Measurements from ENCODE around the gene TEX14.

Gene TEX14

DNA sequence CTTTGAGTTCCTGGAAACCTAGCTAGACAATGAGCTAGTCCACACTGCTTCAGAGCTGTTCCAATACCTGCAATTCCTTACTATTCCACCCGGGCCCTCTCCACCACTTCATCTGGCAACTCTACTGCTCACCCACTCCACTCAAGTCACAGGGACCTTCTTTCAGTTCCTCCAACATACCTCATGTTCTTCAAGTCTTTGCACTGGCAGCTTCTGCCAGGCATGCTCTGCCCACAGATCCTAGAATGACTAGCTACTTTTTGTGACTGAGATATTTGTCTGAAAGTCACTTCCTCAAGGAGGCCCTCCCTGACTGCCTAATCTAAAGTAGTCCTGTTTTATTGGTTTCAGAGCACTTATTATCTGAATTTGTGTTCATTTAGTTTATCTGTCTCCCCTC is 86.4 kb downstream of the TEX14 start:
- no peak for DNase-seq

DNA sequence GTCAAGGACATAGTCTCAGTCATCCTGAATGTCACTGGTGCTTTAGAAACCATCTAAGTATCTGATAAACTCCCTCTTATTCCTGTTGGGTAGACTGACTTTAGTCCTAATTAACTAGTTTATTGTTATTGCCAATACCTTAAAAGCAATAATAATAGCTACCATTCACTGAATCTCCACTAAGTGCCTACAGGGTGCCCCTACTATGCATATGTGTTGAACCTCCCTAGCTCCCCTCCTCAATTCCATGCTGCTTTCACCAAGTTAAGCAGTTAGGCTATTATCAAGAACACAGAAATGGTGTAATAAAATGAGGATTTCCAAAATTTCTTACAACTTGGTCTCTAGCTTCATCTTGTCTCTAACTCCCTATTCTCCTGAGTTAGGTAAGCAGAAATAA is 89.9 kb downstream of the TEX14 start:
- no peak overlapping the region for H3K4me3 ChIP-seq (ENCODE audit: low read depth, low read length)
- H3K27me3 ChIP-seq (ENCODE audit: insufficient read depth, low read depth, severe bottlenecking): no peaks in the 10 kb centered on the region
- no peaks in the 10 kb centered on the region for H3K9me3 ChIP-seq (ENCODE audit: severe bottlenecking)
- H3K36me3 ChIP-seq: no peaks in the 10 kb centered on the region; the same call in 1 of the 2 replicates
- H3K27ac ChIP-seq: no peak overlapping the region
- DNase-seq: no peak
- TF ChIP-seq, protein P1, sequence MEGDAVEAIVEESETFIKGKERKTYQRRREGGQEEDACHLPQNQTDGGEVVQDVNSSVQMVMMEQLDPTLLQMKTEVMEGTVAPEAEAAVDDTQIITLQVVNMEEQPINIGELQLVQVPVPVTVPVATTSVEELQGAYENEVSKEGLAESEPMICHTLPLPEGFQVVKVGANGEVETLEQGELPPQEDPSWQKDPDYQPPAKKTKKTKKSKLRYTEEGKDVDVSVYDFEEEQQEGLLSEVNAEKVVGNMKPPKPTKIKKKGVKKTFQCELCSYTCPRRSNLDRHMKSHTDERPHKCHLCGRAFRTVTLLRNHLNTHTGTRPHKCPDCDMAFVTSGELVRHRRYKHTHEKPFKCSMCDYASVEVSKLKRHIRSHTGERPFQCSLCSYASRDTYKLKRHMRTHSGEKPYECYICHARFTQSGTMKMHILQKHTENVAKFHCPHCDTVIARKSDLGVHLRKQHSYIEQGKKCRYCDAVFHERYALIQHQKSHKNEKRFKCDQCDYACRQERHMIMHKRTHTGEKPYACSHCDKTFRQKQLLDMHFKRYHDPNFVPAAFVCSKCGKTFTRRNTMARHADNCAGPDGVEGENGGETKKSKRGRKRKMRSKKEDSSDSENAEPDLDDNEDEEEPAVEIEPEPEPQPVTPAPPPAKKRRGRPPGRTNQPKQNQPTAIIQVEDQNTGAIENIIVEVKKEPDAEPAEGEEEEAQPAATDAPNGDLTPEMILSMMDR (IDR thresholded peaks at IDR 0.05; ENCODE audit: low read depth, low read length): no peak

More for the DNA sequence above, 86.4 kb downstream of the TEX14 start:
- TF ChIP-seq, protein P1 (IDR thresholded peaks at IDR 0.05; ENCODE audit: low read depth, low read length): no peak
- Histone ChIP-seq H3K4me3 (ENCODE audit: low read depth, low read length) (no peak overlapping the region), H3K9me3 (ENCODE audit: severe bottlenecking) (peaks cover 3% of the 10 kb centered on the region), H3K27me3 (ENCODE audit: insufficient read depth, low read depth, severe bottlenecking) (no peaks in the 10 kb centered on the region), H3K36me3 (no peaks in the 10 kb centered on the region), H3K27ac (no peak overlapping the region)

DNA sequence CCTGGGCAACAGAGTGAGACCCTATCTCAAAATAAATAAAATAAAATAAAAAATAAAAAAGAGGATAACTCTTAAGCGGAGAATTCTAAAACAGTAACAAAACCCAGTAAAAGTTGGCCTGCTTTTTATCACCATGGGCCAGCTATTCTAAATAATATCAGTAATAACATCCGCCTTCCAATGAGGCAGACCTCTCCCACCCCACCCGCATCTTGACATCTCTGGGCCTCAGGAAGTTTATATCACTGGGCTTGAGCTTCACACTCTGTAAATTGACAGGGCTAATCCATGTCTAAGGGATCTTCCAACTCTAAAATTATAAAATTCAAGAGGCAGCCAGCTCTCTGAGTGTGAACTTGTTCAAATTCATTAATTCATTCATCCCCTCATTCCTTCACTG is 94.5 kb downstream of the TEX14 start:
- Histone ChIP-seq H3K4me3 (ENCODE audit: low read depth, low read length) (no peak overlapping the region), H3K9me3 (ENCODE audit: severe bottlenecking) (no peaks in the 10 kb centered on the region), H3K27ac (no peak overlapping the region), H3K36me3 (no peaks in the 10 kb centered on the region; the same call in 1 of the 2 replicates), H3K27me3 (ENCODE audit: insufficient read depth, low read depth, severe bottlenecking) (no peaks in the 10 kb centered on the region)
- no peak for DNase-seq
- TF ChIP-seq, protein P1 (IDR thresholded peaks at IDR 0.05; ENCODE audit: low read depth, low read length): no peak

DNA sequence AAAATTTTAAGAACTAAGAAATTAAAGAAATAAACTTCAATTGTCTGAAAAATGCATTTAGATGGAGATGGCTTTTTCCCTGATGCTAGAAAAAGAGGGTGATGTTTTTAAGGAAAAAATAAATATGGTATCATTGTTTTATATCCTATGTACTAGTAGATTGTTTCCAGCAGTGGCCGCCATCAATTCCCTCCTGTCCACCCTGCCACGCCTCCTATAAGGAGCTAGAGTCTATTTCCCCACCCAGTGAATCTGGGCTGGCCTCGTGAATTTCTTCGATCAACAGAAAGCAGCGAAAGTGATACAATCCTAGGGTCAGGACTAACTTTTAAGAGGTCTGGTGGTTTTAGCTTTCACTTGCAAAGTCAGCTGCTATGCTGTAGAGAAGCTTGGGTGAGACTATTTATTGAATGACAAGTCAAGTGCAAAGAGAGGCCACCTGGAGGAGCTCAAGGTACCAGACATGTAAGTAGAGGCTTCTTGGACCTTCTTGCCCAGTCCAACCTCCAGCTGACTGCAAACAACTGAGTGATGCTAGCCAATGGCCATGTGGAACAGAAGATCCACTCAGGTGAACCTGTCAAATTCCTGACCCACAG is 96.6 kb downstream of the TEX14 start:
- Histone ChIP-seq H3K9me3 (ENCODE audit: severe bottlenecking) (no peaks in the 10 kb centered on the region), H3K4me3 (ENCODE audit: low read depth, low read length) (no peak overlapping the region)
- DNase-seq: peak; percentile 39

DNA sequence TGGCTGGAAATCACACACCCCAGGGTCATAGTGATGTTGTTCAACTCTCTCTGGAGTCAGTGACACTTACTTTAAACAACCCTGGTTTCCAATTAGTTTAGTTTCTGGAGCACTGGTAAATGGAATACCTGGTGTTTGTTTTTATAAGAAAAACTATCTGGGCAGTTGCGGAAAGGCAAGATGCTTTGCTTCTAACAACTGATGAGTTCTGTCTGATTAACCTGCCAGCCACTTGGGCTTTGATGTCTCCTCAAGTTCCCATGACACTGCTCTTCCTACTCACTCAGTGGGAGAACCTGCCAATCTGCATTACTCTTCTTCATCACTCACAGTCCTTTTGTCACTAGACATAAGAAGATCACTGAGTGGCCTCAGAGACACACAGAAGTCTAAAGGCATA is 98.7 kb downstream of the TEX14 start:
- Histone ChIP-seq H3K27ac (no peak overlapping the region), H3K27me3 (ENCODE audit: insufficient read depth, low read depth, severe bottlenecking) (no peaks in the 10 kb centered on the region), H3K9me3 (ENCODE audit: severe bottlenecking) (no peaks in the 10 kb centered on the region), H3K4me3 (ENCODE audit: low read depth, low read length) (no peak overlapping the region), H3K36me3 (no peaks in the 10 kb centered on the region)
- DNase-seq: no peak
- TF ChIP-seq, protein P1 (IDR thresholded peaks at IDR 0.05; ENCODE audit: low read depth, low read length): no peak

More for the DNA sequence above, 96.6 kb downstream of the TEX14 start:
- H3K27me3 ChIP-seq (ENCODE audit: insufficient read depth, low read depth, severe bottlenecking): no peaks in the 10 kb centered on the region
- H3K36me3 ChIP-seq: no peaks in the 10 kb centered on the region; the same call in 1 of the 2 replicates
- H3K27ac ChIP-seq: no peak overlapping the region
- TF ChIP-seq, protein P1 (IDR thresholded peaks at IDR 0.05; ENCODE audit: low read depth, low read length): peak; percentile 40; the same call in 1 of the 2 replicates

DNA sequence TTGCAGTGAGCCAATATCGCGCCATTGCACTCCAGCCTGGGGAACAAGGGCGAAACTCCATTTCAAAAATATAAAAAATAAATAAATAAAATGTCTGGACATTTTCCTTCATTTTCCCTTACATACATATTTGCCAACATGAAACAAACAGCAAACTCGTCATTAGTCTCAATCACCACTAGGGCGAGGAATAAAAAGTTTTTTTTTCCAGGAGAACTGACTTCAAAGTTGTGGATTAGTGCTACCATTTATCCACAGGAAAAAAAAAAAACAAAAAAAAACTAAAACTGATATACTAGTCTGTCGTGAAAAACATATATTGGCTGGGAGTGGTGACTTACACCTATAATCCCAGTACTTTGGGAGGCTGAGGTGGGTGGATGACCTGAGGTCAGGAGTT is 100.4 kb downstream of the TEX14 start:
- TF ChIP-seq, protein P1 (IDR thresholded peaks at IDR 0.05; ENCODE audit: low read depth, low read length): no peak
- DNase-seq: no peak
- no peaks in the 10 kb centered on the region for H3K27me3 ChIP-seq (ENCODE audit: insufficient read depth, low read depth, severe bottlenecking)
- no peaks in the 10 kb centered on the region for H3K9me3 ChIP-seq (ENCODE audit: severe bottlenecking)
- H3K4me3 ChIP-seq (ENCODE audit: low read depth, low read length): no peak overlapping the region
- no peak overlapping the region for H3K27ac ChIP-seq
- H3K36me3 ChIP-seq: no peaks in the 10 kb centered on the region
